H9 (cell line): ENCODE results near the gene RNU5B-1. TPM values are rescaled to one million over a fixed set of nuclear protein-coding genes. Genes with fewer than 3 reads are reported as not detected.

Experiments
- DNase-seq: peaks from one replicate; pipeline ENCODE4 v3.0.0-alpha.2; 2017
- H2AFZ ChIP-seq: one replicate; pipeline ENCODE4 v1.6.1; 2013; ENCODE audit warnings: mild to moderate bottlenecking, low read length, control low read depth, moderate library complexity
- H2AK5ac ChIP-seq: 2 replicates; pipeline ENCODE4 v1.6.1; 2013; ENCODE audit warnings: low read length, control low read depth, mixed read lengths; ENCODE audit not compliant: insufficient read length
- H2BK120ac ChIP-seq: one replicate; pipeline ENCODE4 v1.6.1; 2013; ENCODE audit warnings: low read depth, mild to moderate bottlenecking, low read length, control low read depth, inconsistent platforms; ENCODE audit not compliant: poor library complexity, severe bottlenecking
- H2BK12ac ChIP-seq: 2 replicates; pipeline ENCODE4 v1.6.1; 2013; ENCODE audit warnings: low read length, control low read depth, mixed read lengths, low read depth; ENCODE audit not compliant: insufficient read length
- H2BK15ac ChIP-seq: 2 replicates; pipeline ENCODE4 v1.6.1; 2013; ENCODE audit warnings: low read depth, low read length, control low read depth
- H2BK20ac ChIP-seq: one replicate; pipeline ENCODE4 v1.6.1; 2013; ENCODE audit warnings: low read depth, mild to moderate bottlenecking, low read length, control low read depth, inconsistent platforms; ENCODE audit not compliant: poor library complexity, severe bottlenecking
- H2BK5ac ChIP-seq: 2 replicates; pipeline ENCODE4 v1.6.1; 2013; ENCODE audit warnings: low read length, control low read depth, mixed read lengths; ENCODE audit not compliant: insufficient read length
- H3K14ac ChIP-seq: 2 replicates; pipeline ENCODE4 v1.6.1; 2013; ENCODE audit warnings: low read length, control low read depth; ENCODE audit not compliant: insufficient read depth
- H3K18ac ChIP-seq: 2 replicates; pipeline ENCODE4 v1.6.1; 2013; ENCODE audit warnings: low read depth, mild to moderate bottlenecking, mixed read lengths, low read length, control low read depth; ENCODE audit not compliant: insufficient read length
- H3K23ac ChIP-seq: 2 replicates; pipeline ENCODE4 v1.6.1; 2013; ENCODE audit warnings: low read length, control low read depth, mixed read lengths, low read depth; ENCODE audit not compliant: insufficient read length
- H3K23me2 ChIP-seq: 2 replicates; pipeline ENCODE4 v1.6.1; 2013; ENCODE audit warnings: low read depth, mild to moderate bottlenecking, mixed read lengths, low read length, control low read depth; ENCODE audit not compliant: insufficient read length, poor library complexity, severe bottlenecking
- H3K27ac ChIP-seq: 2 replicates; pipeline ENCODE4 v1.5.1; 2013; ENCODE audit warnings: low read length, control low read depth, mixed read lengths, low read depth; ENCODE audit not compliant: insufficient read length
- H3K27me3 ChIP-seq: 2 replicates; pipeline ENCODE4 v1.6.1; 2013; ENCODE audit warnings: low read length, control low read depth, inconsistent platforms; ENCODE audit not compliant: insufficient read depth
- H3K4ac ChIP-seq: 2 replicates; pipeline ENCODE4 v1.6.1; 2013; ENCODE audit warnings: low read depth, mild to moderate bottlenecking, control low read depth, inconsistent platforms, low read length, moderate library complexity
- H3K4me1 ChIP-seq: 2 replicates; pipeline ENCODE4 v1.6.1; 2013; ENCODE audit warnings: low read length, control low read depth, inconsistent platforms; ENCODE audit not compliant: insufficient read depth
- H3K4me2 ChIP-seq: 2 replicates; pipeline ENCODE4 v1.6.1; 2013; ENCODE audit warnings: low read length, control low read depth, mixed read lengths; ENCODE audit not compliant: insufficient read length, insufficient read depth
- H3K56ac ChIP-seq: 2 replicates; pipeline ENCODE4 v1.6.1; 2013; ENCODE audit warnings: low read depth, mild to moderate bottlenecking, mixed read lengths, low read length, control low read depth; ENCODE audit not compliant: insufficient read length
- H3K79me1 ChIP-seq: 2 replicates; pipeline ENCODE4 v1.6.1; 2013; ENCODE audit warnings: low read depth, mild to moderate bottlenecking, moderate library complexity, low read length, control low read depth, inconsistent platforms; ENCODE audit not compliant: insufficient read depth, poor library complexity, severe bottlenecking
- H3K79me2 ChIP-seq: 2 replicates; pipeline ENCODE4 v1.6.1; 2013; ENCODE audit warnings: low read length, control low read depth, inconsistent platforms; ENCODE audit not compliant: insufficient read depth
- H3K9ac ChIP-seq: 2 replicates; pipeline ENCODE4 v1.6.1; 2013; ENCODE audit warnings: low read length, control low read depth, mixed read lengths; ENCODE audit not compliant: insufficient read length; ENCODE audit errors: extremely low read depth
- H3K9me3 ChIP-seq: one replicate; pipeline ENCODE4 v1.6.1; 2013; ENCODE audit warnings: low read depth, low read length, inconsistent platforms; ENCODE audit not compliant: control insufficient read depth
- H3T11ph ChIP-seq: one replicate; pipeline ENCODE4 v1.6.1; 2013; ENCODE audit warnings: mild to moderate bottlenecking, low read length, control low read depth, inconsistent platforms
- H4K20me1 ChIP-seq: one replicate; pipeline ENCODE4 v1.6.1; 2013; ENCODE audit not compliant: control insufficient read depth, insufficient read length, insufficient read depth
- H4K5ac ChIP-seq: 2 replicates; pipeline ENCODE4 v1.6.1; 2013; ENCODE audit warnings: low read depth, mild to moderate bottlenecking, mixed read lengths, low read length, control low read depth; ENCODE audit not compliant: insufficient read length
- H4K8ac ChIP-seq: replicated peaks from 2 replicates; pipeline ENCODE4 v1.6.1; 2013; ENCODE audit warnings: low read length, control low read depth, mixed read lengths, low read depth; ENCODE audit not compliant: insufficient read length
- H4K91ac ChIP-seq: 2 replicates; pipeline ENCODE4 v1.6.1; 2013; ENCODE audit warnings: low read depth, mild to moderate bottlenecking, moderate library complexity, mixed read lengths, low read length, control low read depth; ENCODE audit not compliant: insufficient read length
- H3K27ac Mint-ChIP-seq, 3 experiments: 2 replicates in 2 of 3; 3 replicates in 1 of 3; pipeline ENCODE4 v1.8.0; 2020 to 2021; ENCODE audit warnings: mixed read lengths in 3 of 3, mild to moderate bottlenecking in 1 of 3, moderate library complexity in 1 of 3
- H3K27me3 Mint-ChIP-seq: 2 replicates; pipeline ENCODE4 v1.8.0; 2021; ENCODE audit warnings: low read depth, mild to moderate bottlenecking, moderate library complexity, mixed read lengths
- H3K36me3 Mint-ChIP-seq, 3 experiments: 2 replicates in 2 of 3; 3 replicates in 1 of 3; pipeline ENCODE4 v1.8.0; 2020 to 2021; ENCODE audit warnings: low read depth in 3 of 3, mixed read lengths in 3 of 3; ENCODE audit not compliant: insufficient read depth in 1 of 3
- H3K4me1 Mint-ChIP-seq, 2 experiments: 2 replicates each; pipeline ENCODE4 v1.8.0; 2020; ENCODE audit warnings: mixed read lengths in 2 of 2
- H3K4me3 Mint-ChIP-seq, 2 experiments: 2 replicates in 1 of 2; 3 replicates in 1 of 2; pipeline ENCODE4 v1.8.0; 2020 to 2021; ENCODE audit warnings: mild to moderate bottlenecking in 2 of 2, mixed read lengths in 2 of 2, moderate library complexity in 1 of 2
- H3K9me3 Mint-ChIP-seq, 2 experiments: 2 replicates in 1 of 2; 3 replicates in 1 of 2; pipeline ENCODE4 v1.8.0; 2020; ENCODE audit warnings: mild to moderate bottlenecking in 2 of 2, mixed read lengths in 2 of 2, moderate library complexity in 1 of 2
- CTCF ChIP-seq: fragments of 200-600 bp; sonication (generic); conservative IDR thresholded peaks from 3 replicates; pipeline ENCODE4 v1.8.0; 2021; ENCODE audit warnings: antibody characterized with exemption, mild to moderate bottlenecking
- WGBS: extraction: QIAGEN DNeasy Blood & Tissue Kit; methylation state at CpG from one replicate; pipeline ENCODE4 v1.1.7; 2013; ENCODE audit warnings: missing lambda C conversion rate, low lambda C conversion rate, mixed read lengths; ENCODE audit not compliant: insufficient read length; ENCODE audit errors: extremely low coverage; 5-methylcytosine and 5-hydroxymethylcytosine counted together
- total RNA-seq: library from RNA; stranded (reverse); gene quantifications from 2 replicates; pipeline ENCODE4 v1.2.1, GENCODE V29; 2021

RNU5B-1 gene
- total RNA-seq, 1 experiment from 2014 or later = not detected

- Histone ChIP-seq H3K27me3 (no peaks in the 10 kb centered on the region), H3K4me1 (peaks cover 13% of the 10 kb centered on the region; the same call in 1 of the 2 replicates), H3K79me2 (no peaks in the 10 kb centered on the region; the same call in 1 of the 2 replicates), H3K9ac (no peak overlapping the region), H3K23ac (no peak overlapping the region), H4K5ac (no peak overlapping the region), H3K4me2 (no peak overlapping the region), H3K14ac (no peak overlapping the region), H2AK5ac (no peak overlapping the region), H4K91ac (no peak overlapping the region), H2BK120ac (no peak overlapping the region), H3K18ac (no peak overlapping the region), H2AFZ (no peak overlapping the region), H4K20me1 (no peaks in the 10 kb centered on the region), H2BK12ac (no peak overlapping the region), H3K9me3 (no peaks in the 10 kb centered on the region), H3K56ac (no peak overlapping the region), H2BK15ac (no peak overlapping the region), H3K4ac (no peak overlapping the region), H2BK5ac (no peak overlapping the region), H3T11ph (no peak overlapping the region), H3K79me1 (no peaks in the 10 kb centered on the region), H3K27ac (no peak overlapping the region), H3K23me2 (no peaks in the 10 kb centered on the region), H4K8ac (no peak overlapping the region), H2BK20ac (no peak overlapping the region)
- Mint-ChIP-seq H3K9me3 (no peaks in the 10 kb centered on the region), H3K4me1 (peaks cover 63 to 67% of the 10 kb centered on the region in 2 experiments), H3K36me3 (peaks cover 0 to 2% (median 0%) of the 10 kb centered on the region in 3 experiments; a peak in 2 of 7 replicates), H3K27ac (0 out of 7 replicates have a peak overlapping the region, but pooled peaks of 1 of the 3 experiments have one; percentile 28), H3K27me3 (no peaks in the 10 kb centered on the region), H3K4me3 (no peak overlapping the region)
- TF ChIP-seq CTCF = no peak
- no peak for DNase-seq
- no CpG with 5 or more reads among the region's 3 CpGs for WGBS
Measured at GRCh38 chr15:65338366-65338765, 33.9 kb downstream of the RNU5B-1 start.
